Measurements from ENCODE around the gene GGCX. TPM values are rescaled to one million over a fixed set of nuclear protein-coding genes. Genes with fewer than 3 reads are reported as not detected.

GGCX gene
- total and polyA plus RNA-seq, 2 experiments from 2014 or later = 64.5 to 66.1 TPM

- Histone ChIP-seq H3K27ac (peak overlapping the region; percentile 65), H3K27me3 (no peaks in the 10 kb centered on the region), H4K20me1 (ENCODE audit: insufficient read depth, poor library complexity, severe bottlenecking) (no peaks in the 10 kb centered on the region), H3K36me3 (replicated peaks; ENCODE audit: insufficient read depth, low read depth) (no peaks in the 10 kb centered on the region), H2AFZ (no peak overlapping the region), H3K4me1 (ENCODE audit: insufficient read depth) (peaks cover 24% of the 10 kb centered on the region), H3K9me2 (replicated peaks; ENCODE audit: insufficient read depth) (no peaks in the 10 kb centered on the region), H3K9me3 (ENCODE audit: low read depth) (no peaks in the 10 kb centered on the region), H3K4me2 (peak overlapping the region; percentile 12), H3K4me3 (no peak overlapping the region), H3K79me2 (no peaks in the 10 kb centered on the region)
- WGBS (ENCODE audit: low lambda C conversion rate, missing lambda C conversion rate) = 59% methylated on average over 5 of the region's 5 CpGs
- DNase-seq (ENCODE audit: low spot score) = no peak
- TF ChIP-seq EZH2 (IDR thresholded peaks at IDR 0.05; ENCODE audit: borderline replicate concordance) = no peak
These were observed 37.4 kb downstream of the GGCX start for GRCh38 chr2:85523903-85524335.

- Histone ChIP-seq H3K9me2 (replicated peaks; ENCODE audit: insufficient read depth) (no peaks in the 10 kb centered on the region), H2AFZ (no peak overlapping the region), H3K4me2 (peak overlapping the region; percentile 12), H3K9me3 (ENCODE audit: low read depth) (no peaks in the 10 kb centered on the region), H3K27me3 (no peaks in the 10 kb centered on the region), H3K36me3 (replicated peaks; ENCODE audit: insufficient read depth, low read depth) (no peaks in the 10 kb centered on the region), H4K20me1 (ENCODE audit: insufficient read depth, poor library complexity, severe bottlenecking) (no peaks in the 10 kb centered on the region), H3K4me3 (no peak overlapping the region), H3K27ac (peak overlapping the region; percentile 65), H3K4me1 (ENCODE audit: insufficient read depth) (peaks cover 24% of the 10 kb centered on the region), H3K79me2 (no peaks in the 10 kb centered on the region)
- WGBS (ENCODE audit: low lambda C conversion rate, missing lambda C conversion rate) = 72% methylated on average over 8 of the region's 8 CpGs
- no peak for DNase-seq (ENCODE audit: low spot score)
- TF ChIP-seq EZH2 (IDR thresholded peaks at IDR 0.05; ENCODE audit: borderline replicate concordance) = no peak
- TF ChIP-seq EZH2phosphoT487 (IDR thresholded peaks at IDR 0.05; ENCODE audit: low read depth, severe bottlenecking, unreplicated experiment) = no peak
- no peak for TF ChIP-seq CTCF (IDR thresholded peaks at IDR 0.05; ENCODE audit: poor library complexity)
These were observed 38.0 kb downstream of the GGCX start for GRCh38 chr2:85523062-85523902.

- Histone ChIP-seq H3K4me2 (no peak overlapping the region), H2AFZ (no peak overlapping the region), H3K9me3 (ENCODE audit: low read depth) (no peaks in the 10 kb centered on the region), H3K27me3 (no peaks in the 10 kb centered on the region), H3K27ac (no peak overlapping the region), H3K9me2 (replicated peaks; ENCODE audit: insufficient read depth) (no peaks in the 10 kb centered on the region), H3K4me1 (ENCODE audit: insufficient read depth) (peaks cover 26% of the 10 kb centered on the region), H3K36me3 (replicated peaks; ENCODE audit: insufficient read depth, low read depth) (no peaks in the 10 kb centered on the region), H4K20me1 (ENCODE audit: insufficient read depth, poor library complexity, severe bottlenecking) (no peaks in the 10 kb centered on the region), H3K79me2 (no peaks in the 10 kb centered on the region), H3K4me3 (no peak overlapping the region)
- DNase-seq (ENCODE audit: low spot score) = no peak
- TF ChIP-seq CTCF (IDR thresholded peaks at IDR 0.05; ENCODE audit: poor library complexity) (no peak), EZH2phosphoT487 (IDR thresholded peaks at IDR 0.05; ENCODE audit: low read depth, severe bottlenecking, unreplicated experiment) (no peak), EZH2 (IDR thresholded peaks at IDR 0.05; ENCODE audit: borderline replicate concordance) (no peak)
- 82% methylated on average over 6 of the region's 6 CpGs for WGBS (ENCODE audit: low lambda C conversion rate, missing lambda C conversion rate)
These were observed 39.1 kb downstream of the GGCX start for GRCh38 chr2:85522090-85522647.

Data from hepatocyte (in vitro differentiated cells).